ENCODE results near the gene EPB41. TPM values are rescaled to one million over a fixed set of nuclear protein-coding genes. Genes with fewer than 3 reads are reported as not detected.

EPB41 gene
- total RNA-seq, 2 experiments from 2014 or later = 77.1 to 86.7 TPM

DNA sequence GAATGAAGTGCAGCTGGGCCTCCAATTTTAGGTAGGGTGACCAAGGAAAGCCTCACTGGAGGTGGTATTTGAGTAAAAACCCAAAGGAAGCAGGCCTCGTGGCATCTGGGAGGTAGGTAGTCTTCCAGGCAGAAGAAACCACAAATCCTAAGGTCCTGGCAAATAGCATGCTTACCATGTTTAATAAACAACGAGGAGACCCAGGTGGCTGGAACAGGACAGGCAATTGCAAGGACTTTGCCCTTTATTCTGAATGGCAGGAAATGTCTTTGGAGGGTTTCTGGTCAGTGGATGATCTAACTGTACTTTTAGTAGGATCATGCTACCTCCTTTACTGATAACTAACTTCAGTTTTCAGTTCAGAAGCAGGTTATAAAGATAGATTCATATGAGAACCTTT lies 52.2 kb downstream of the EPB41 start:
- H3K4me3 Mint-ChIP-seq = no peak overlapping the region
- H3K27ac Mint-ChIP-seq = no peak overlapping the region
- H3K27me3 Mint-ChIP-seq = no peaks in the 10 kb centered on the region
- H3K4me1 Mint-ChIP-seq = peaks cover 49% of the 10 kb centered on the region
- no peaks in the 10 kb centered on the region for H3K9me3 Mint-ChIP-seq
- no peak for DNase-seq
- H3K36me3 Mint-ChIP-seq = peaks cover 8% of the 10 kb centered on the region

DNA sequence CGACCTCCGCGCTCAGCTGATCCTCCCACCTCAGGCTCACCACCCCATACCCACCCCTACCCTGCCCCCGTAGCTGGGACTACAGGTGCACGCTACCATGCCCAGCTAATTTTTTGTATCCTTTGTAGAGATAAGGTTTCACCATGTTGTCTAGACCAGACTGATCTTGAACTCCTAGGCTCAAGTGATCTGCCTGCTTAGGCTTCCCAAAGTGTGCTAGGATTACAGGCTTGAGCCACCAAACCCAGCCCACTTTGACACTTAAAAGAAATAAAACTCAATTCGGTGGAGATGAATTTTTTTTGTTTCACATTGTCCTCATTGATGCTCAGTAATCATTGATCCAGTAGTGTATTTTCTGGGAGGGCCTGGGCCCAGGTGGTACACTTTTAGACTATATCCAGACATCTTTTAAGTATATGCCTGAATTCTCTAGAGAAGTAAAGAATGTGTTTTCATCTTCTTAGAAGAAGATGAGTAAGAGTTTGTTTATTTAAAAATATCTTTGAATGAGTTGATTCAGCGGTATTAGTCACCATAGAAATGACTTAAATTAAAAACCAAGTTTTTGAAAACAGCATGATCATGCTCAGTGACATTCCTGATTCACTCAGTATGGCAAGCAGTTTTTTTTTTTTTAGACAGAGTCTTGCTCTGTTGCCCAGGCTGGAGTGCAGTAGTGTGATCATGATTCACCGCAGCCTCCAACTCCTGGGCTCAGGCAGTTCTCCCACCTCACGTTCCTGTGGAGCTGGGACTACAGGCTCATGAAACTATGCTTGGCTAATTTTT lies 57.8 kb downstream of the EPB41 start:
- H3K4me1 Mint-ChIP-seq = peaks cover 35% of the 10 kb centered on the region
- peak overlapping the region; percentile 28 for H3K27ac Mint-ChIP-seq
- H3K9me3 Mint-ChIP-seq = no peaks in the 10 kb centered on the region
- no peaks in the 10 kb centered on the region for H3K27me3 Mint-ChIP-seq
- H3K4me3 Mint-ChIP-seq = no peak overlapping the region
- no peak for DNase-seq
- H3K36me3 Mint-ChIP-seq = peaks cover 17% of the 10 kb centered on the region

DNA sequence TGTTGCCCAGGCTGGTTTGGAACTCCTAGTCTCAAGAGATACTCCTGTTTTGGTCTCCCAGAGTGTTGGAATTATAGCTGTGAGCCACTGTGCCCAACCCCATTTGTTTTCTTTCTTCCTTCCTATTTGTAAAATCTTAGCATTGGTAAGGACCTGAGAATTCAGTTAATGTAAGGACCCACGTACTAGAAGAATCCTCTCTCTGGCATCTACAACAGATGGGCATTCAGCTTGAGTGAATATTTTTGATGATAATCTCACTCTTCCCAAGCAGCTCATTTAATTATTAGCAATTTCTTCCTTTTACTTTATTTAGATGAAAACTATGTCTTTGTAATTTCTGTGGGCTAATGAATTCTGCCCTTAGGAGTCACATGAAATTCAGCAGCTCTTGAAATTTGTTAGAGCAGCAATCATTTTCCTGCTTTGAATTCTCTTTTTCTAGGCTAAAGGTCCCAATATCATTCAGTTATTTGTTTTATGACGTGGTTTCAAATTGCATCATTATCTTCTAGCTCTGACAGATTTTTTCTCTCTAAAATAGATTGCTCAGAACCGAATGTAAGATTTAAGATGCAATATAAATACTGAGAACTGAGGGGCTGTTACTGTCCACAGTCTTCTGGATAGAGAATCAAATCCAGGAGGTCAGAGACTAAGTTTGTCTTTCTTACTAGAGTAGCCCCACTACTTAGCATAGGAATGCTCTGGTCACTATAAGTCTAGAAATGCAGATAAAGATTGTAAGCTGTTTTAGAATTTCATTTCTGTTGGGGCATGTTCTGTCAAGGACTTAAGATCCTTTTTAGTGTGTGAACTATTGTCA lies 59.4 kb downstream of the EPB41 start:
- Mint-ChIP-seq H3K9me3 (no peaks in the 10 kb centered on the region), H3K27me3 (no peaks in the 10 kb centered on the region), H3K36me3 (peaks cover 17% of the 10 kb centered on the region), H3K4me1 (peaks cover 43% of the 10 kb centered on the region), H3K4me3 (no peak overlapping the region), H3K27ac (no peak overlapping the region)
- DNase-seq = no peak

DNA sequence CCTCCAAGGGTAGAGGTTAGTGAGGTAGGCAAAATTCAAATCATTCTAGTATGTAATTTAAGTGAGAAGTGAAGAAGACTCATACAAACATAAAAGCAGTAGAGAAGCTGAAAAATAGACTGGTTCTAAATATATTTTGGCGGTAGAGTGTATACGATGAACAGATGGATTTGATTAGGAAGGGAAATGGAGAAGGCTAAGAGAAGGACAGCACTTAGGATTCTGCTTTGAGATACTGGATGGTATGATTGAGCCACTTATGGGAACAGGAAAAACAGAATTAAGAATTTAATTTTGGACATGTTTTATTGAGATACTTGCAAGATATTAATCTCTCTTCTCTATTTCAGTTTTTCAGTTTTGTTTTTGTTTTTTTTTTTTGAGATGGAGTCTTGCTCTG lies 60.1 kb downstream of the EPB41 start:
- Mint-ChIP-seq H3K36me3 (peaks cover 17% of the 10 kb centered on the region), H3K27me3 (no peaks in the 10 kb centered on the region), H3K4me3 (no peak overlapping the region), H3K27ac (no peak overlapping the region), H3K4me1 (peaks cover 48% of the 10 kb centered on the region), H3K9me3 (no peaks in the 10 kb centered on the region)
- no peak for DNase-seq

DNA sequence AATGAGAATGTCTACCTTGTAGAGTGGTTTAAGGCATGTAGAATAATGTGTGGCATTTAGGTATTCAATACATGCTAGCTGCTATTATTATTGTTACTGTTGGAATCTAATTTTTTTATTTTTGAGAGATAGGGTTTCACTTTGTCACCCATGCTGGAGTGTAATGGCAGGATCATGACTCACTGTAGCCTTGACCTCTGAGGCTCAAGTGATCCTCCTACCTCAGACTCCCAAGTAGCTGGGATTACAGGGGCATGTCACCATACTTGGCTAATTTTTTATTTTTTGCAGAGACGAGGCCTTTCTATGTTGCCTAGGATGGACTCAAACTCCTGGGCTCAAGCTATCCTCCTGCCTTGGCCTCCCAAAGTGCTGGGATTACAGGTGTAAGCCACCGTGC lies 61.9 kb downstream of the EPB41 start:
- Mint-ChIP-seq H3K4me3 (no peak overlapping the region), H3K27me3 (no peaks in the 10 kb centered on the region), H3K27ac (no peak overlapping the region), H3K36me3 (peaks cover 14% of the 10 kb centered on the region), H3K9me3 (no peaks in the 10 kb centered on the region), H3K4me1 (peaks cover 56% of the 10 kb centered on the region)
- no peak for DNase-seq

DNA sequence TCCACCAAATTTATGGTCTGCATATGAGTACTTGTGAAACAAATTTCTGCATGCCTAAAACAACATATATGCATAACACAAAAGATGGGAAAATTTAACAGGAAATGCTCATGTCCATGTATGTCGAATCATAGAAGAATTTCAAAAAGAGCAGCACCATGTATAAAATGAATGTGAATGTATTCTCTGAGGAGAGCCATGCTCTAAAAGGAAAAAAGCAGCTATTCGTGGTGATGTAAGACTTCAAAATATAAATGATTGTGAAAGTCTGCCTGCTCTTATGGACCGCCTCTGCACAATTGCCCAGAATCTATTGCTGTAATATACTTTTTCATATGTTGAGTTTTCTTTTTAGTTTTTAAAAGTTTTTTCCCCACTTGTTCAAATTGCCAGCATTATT lies 66.8 kb downstream of the EPB41 start:
- peaks cover 45% of the 10 kb centered on the region for H3K4me1 Mint-ChIP-seq
- peaks cover 26% of the 10 kb centered on the region for H3K36me3 Mint-ChIP-seq
- H3K27ac Mint-ChIP-seq = no peak overlapping the region
- no peak for DNase-seq
- no peaks in the 10 kb centered on the region for H3K27me3 Mint-ChIP-seq
- H3K4me3 Mint-ChIP-seq = no peak overlapping the region
- peaks cover 3% of the 10 kb centered on the region for H3K9me3 Mint-ChIP-seq

DNA sequence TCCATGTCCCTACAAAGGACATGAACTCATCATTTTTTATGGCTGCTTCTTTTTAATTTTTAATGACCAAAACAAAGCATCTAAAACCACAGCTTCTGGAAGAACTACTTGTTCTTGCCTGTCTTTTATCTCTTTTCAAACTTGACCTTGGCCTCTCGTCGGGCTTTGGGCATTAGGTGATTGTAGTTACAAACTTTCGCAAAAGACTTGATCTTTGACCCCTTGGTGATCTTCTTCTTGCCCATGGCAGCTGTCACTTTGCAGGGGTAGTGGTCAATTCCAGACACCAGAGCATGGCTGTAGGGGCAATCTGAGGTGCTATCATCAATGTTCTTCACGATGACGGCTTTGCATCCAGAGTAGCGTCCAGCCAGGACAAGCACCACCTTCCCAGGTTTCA lies 67.8 kb downstream of the EPB41 start:
- Mint-ChIP-seq H3K4me1 (peaks cover 44% of the 10 kb centered on the region), H3K9me3 (peaks cover 3% of the 10 kb centered on the region), H3K27ac (no peak overlapping the region), H3K27me3 (no peaks in the 10 kb centered on the region), H3K4me3 (no peak overlapping the region), H3K36me3 (peaks cover 20% of the 10 kb centered on the region)
- no peak for DNase-seq

DNA sequence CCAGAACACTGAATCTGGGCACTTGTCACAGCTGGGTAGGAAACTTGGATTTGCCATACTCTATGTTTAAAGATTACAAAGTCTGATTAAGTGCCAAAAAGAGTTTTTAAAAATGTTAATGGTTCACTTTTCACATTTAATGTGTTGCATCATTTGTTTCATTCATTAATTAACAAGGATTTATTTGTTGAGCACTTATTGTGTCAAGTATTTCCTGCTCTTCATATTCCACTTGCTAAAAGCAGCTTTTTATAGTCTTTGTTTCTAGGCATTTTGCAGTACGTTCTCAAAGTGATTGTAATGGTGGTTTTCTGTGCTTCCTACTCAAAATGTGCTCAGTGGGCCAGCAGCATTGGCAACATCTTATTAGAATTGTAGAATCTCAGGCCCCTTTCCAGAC lies 68.7 kb downstream of the EPB41 start:
- H3K36me3 Mint-ChIP-seq = peaks cover 25% of the 10 kb centered on the region
- no peak overlapping the region for H3K4me3 Mint-ChIP-seq
- peaks cover 3% of the 10 kb centered on the region for H3K9me3 Mint-ChIP-seq
- DNase-seq = no peak
- H3K4me1 Mint-ChIP-seq = peaks cover 38% of the 10 kb centered on the region
- no peak overlapping the region for H3K27ac Mint-ChIP-seq
- H3K27me3 Mint-ChIP-seq = no peaks in the 10 kb centered on the region

DNA sequence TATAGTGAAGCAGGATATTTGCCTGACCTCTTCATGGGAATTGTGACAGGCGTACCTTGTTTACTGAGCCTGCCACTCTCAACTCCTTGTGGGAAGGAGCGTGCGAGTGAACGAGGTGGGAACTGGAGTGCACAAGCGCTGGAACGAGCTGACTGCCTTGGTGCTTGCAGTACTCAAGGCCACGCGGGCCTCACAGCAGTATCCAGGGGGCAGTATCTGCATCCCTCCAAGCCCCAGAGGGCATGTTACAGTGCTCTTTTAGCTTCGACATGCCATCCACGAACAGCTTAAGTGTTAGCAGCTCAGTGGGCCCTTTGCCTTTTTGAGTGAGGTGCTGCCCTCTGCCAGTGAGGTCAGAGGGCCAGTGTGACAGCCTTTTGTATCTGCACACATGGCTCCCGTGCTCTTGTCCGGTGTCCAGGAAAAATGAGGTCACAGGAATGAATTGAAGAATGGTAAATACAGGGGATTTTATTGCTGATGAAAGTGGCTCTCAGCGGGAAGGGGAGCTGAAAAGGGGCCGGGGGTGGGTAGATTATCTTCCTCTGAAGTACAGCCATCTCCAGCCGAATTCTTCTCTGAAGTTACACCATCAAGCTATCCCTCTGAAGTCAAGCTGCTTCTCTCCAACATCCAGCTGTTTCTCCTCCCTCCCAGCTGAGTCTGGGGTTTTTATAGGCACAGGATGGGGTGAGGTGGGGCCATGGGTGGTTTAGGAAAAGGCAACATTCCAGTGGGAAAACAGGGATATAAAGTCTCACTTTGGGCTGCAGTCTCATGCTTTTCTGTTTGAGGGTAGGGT lies 69.3 kb downstream of the EPB41 start:
- Mint-ChIP-seq H3K4me1 (peaks cover 35% of the 10 kb centered on the region), H3K4me3 (no peak overlapping the region), H3K36me3 (peaks cover 25% of the 10 kb centered on the region), H3K27ac (no peak overlapping the region), H3K9me3 (peaks cover 3% of the 10 kb centered on the region), H3K27me3 (no peaks in the 10 kb centered on the region)
- no peak for DNase-seq

DNA sequence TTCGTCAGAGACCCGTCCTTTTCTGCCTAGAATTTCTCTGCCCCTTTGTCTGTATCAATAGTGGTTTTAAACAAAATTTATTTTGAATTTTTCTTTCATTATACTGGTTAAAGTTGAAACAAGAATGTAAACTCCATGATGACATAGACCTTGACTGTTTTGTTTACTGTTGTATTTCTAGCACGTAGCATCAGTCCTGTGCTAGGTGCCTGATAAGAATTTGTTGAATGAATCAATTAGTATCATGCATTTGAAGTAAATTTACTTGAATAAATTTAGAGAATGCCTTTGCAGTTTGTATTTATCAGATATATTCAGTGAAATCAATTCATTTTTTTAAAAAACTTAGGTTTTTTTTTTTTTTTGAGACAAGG lies 69.9 kb downstream of the EPB41 start:
- Mint-ChIP-seq H3K4me1 (peaks cover 34% of the 10 kb centered on the region), H3K9me3 (peaks cover 3% of the 10 kb centered on the region), H3K27me3 (no peaks in the 10 kb centered on the region), H3K36me3 (peaks cover 25% of the 10 kb centered on the region), H3K27ac (no peak overlapping the region), H3K4me3 (no peak overlapping the region)
- DNase-seq = no peak

DNA sequence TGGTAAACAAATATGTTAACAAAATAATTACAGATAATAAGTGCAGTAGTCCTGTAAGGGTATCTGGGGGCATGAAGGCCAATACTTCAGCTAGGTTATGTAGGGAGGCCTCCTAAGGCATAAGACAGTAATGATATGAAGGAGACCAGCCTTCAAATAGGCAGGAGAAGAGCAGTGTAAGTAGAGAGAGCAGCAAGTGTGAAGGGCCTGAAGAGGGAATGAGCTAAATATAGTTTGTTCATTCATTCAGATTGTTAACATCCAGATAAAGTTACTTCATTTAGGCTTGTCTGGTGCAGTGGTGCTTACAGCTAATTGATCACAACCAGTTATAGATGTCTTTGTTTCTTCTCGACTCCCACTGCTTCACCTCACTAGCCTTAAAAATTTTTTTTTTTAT lies 71.1 kb downstream of the EPB41 start:
- no peak overlapping the region for H3K27ac Mint-ChIP-seq
- peaks cover 30% of the 10 kb centered on the region for H3K4me1 Mint-ChIP-seq

DNA sequence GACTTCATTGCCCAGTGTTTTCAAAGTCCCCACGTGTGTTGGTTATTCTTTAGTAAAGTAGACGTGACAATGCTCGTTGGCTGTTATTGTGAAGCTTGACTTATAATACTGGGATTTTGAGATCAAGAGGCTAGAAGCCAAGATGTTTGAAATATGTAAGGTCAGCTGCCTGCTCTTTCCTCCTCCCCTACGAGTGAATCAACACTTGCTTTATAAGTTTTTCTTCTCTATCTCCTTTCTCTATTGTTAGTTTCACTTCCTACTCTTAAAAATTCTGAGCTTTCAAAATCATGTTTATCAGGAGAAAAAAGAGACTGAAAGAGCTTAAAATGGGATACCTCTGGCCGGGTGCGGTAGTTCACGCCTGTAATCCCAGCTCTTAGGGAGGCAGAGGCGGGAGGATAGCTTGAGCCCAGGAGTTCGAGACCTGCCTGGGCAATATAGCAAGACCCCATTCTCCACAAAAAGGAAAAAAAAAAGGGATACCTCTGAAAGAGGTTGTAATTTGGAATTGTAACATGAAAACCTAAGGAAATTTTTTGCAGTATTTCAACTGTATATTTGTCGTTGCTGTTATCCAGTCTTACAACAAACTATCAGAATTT lies 72.0 kb downstream of the EPB41 start:
- no peaks in the 10 kb centered on the region for H3K27me3 Mint-ChIP-seq
- peaks cover 3% of the 10 kb centered on the region for H3K9me3 Mint-ChIP-seq
- H3K27ac Mint-ChIP-seq = peak overlapping the region; percentile 6
- peaks cover 24% of the 10 kb centered on the region for H3K4me1 Mint-ChIP-seq
- DNase-seq = no peak
- peaks cover 25% of the 10 kb centered on the region for H3K36me3 Mint-ChIP-seq
- H3K4me3 Mint-ChIP-seq = no peak overlapping the region

More for the DNA sequence above, 71.1 kb downstream of the EPB41 start:
- Mint-ChIP-seq H3K27me3 (no peaks in the 10 kb centered on the region), H3K4me3 (no peak overlapping the region), H3K9me3 (peaks cover 3% of the 10 kb centered on the region), H3K36me3 (peaks cover 25% of the 10 kb centered on the region)
- DNase-seq = no peak

DNA sequence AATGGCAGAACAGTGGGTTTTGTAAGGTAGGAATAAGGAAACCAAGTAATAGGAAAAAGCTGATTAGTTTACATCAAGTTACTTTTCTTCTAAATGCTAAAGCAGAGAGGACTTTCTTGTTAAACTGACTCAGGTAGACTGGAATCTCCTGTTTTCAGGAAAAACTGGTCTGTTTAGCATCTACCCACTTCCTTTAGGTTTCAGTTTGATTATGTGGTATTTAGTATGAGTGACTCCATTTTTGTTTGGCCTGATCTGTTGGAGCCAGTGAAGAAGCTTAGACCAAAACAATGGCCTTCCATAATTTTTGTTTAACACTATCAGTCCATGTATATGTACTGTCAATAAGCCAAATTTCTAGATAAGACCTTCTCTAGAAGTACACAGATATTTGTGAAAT lies 88.4 kb downstream of the EPB41 start:
- Mint-ChIP-seq H3K27ac (no peak overlapping the region), H3K27me3 (no peaks in the 10 kb centered on the region), H3K4me1 (peaks cover 15% of the 10 kb centered on the region), H3K9me3 (no peaks in the 10 kb centered on the region), H3K4me3 (no peak overlapping the region), H3K36me3 (peaks cover 21% of the 10 kb centered on the region)
- DNase-seq = no peak

DNA sequence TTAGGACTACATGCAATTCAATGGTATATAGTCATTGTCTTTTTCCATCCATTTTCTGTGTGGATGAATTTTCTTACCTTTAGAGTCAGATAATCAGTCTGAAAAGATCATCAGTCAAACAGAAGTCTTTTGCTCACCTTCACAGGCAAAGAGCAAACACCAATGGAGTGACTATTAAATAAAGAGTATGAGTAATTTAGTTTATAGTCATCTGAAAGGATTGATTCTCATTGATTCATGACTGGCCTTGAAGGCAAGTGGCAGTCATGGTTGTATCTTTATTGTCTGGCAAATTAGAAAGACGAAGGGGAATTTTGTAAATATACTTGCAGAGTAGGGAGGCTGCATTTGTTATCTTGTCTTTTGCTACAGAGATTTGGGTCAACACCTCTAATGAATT lies 89.9 kb downstream of the EPB41 start:
- Mint-ChIP-seq H3K27me3 (no peaks in the 10 kb centered on the region), H3K4me1 (peaks cover 17% of the 10 kb centered on the region), H3K9me3 (no peaks in the 10 kb centered on the region), H3K36me3 (peaks cover 20% of the 10 kb centered on the region), H3K4me3 (no peak overlapping the region), H3K27ac (no peak overlapping the region)
- no peak for DNase-seq

DNA sequence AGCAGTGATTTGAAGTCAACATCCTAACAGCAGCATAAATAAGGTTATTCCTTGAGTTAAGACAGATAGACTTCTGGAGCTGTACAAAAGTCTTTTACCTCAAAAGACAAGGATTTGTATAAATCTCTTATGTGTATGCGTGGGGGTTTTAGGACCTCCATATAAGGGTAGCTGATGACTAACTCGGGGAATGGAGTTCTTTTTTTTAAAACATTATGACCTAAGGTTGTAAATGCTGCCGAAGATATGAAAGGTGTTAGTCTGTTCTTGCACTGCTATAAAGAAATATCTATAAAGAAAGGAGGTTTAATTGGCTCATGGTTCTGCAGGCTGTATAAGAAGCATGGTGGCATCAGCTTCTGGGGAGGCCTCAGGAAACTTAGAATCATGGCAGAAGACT lies 90.4 kb downstream of the EPB41 start:
- Mint-ChIP-seq H3K36me3 (peaks cover 20% of the 10 kb centered on the region), H3K4me1 (peaks cover 17% of the 10 kb centered on the region), H3K27ac (no peak overlapping the region), H3K4me3 (no peak overlapping the region), H3K27me3 (no peaks in the 10 kb centered on the region), H3K9me3 (no peaks in the 10 kb centered on the region)
- no peak for DNase-seq
